HG03521 (cell line): ENCODE results near the gene KIF5B.
"Not testable (repeated sequence)": the region's sequence is repeated elsewhere in the genome, so short reads cannot be mapped to it uniquely, and the experiment has no call there.

ENCODE experiments used
- ATAC-seq: cut with Tn5 transposase; IDR thresholded peaks from one replicate; pipeline ENCODE4 v1.9.1; 2021; ENCODE audit warnings: mild to moderate bottlenecking, moderate library complexity; ENCODE audit not compliant: unreplicated experiment

Gene KIF5B

GRCh38 chr10:32060347-32060746 is 4.1 kb upstream of the KIF5B start:
- no peak for ATAC-seq

GRCh38 chr10:32059472-32059871 is 3.2 kb upstream of the KIF5B start:
- ATAC-seq: no peak

GRCh38 chr10:32057036-32057372 is 779 bp upstream of the KIF5B start:
- ATAC-seq: no peak

GRCh38 chr10:32055478-32056135 is 618 bp downstream of the KIF5B start:
- peak; percentile 37 for ATAC-seq

GRCh38 chr10:32054094-32054493 is 2.1 kb downstream of the KIF5B start:
- no peak for ATAC-seq

GRCh38 chr10:32053392-32053791 is 2.8 kb downstream of the KIF5B start:
- not testable (repeated sequence) for ATAC-seq

GRCh38 chr10:32051926-32052325 is 4.3 kb downstream of the KIF5B start:
- ATAC-seq: no peak

- no peak for ATAC-seq
Measured at GRCh38 chr10:32050177-32050576, 6.0 kb downstream of the KIF5B start.

- ATAC-seq: no peak
Measured at GRCh38 chr10:32049113-32049512, 7.1 kb downstream of the KIF5B start.

- no peak for ATAC-seq
Measured at GRCh38 chr10:32048282-32048681, 7.9 kb downstream of the KIF5B start.

- no peak for ATAC-seq
Measured at GRCh38 chr10:32047881-32048280, 8.3 kb downstream of the KIF5B start.

- no peak for ATAC-seq
Measured at GRCh38 chr10:32046151-32046550, 10.1 kb downstream of the KIF5B start.

GRCh38 chr10:32042730-32043129 is 13.5 kb downstream of the KIF5B start:
- not testable (repeated sequence) for ATAC-seq

GRCh38 chr10:32041290-32042028 is 14.8 kb downstream of the KIF5B start:
- no peak for ATAC-seq

- ATAC-seq: no peak
Measured at GRCh38 chr10:32039734-32040133, 16.5 kb downstream of the KIF5B start.

- no peak for ATAC-seq
Measured at GRCh38 chr10:32038777-32039176, 17.4 kb downstream of the KIF5B start.

- no peak for ATAC-seq
Measured at GRCh38 chr10:32036922-32037321, 19.3 kb downstream of the KIF5B start.

- no peak for ATAC-seq
Measured at GRCh38 chr10:32035038-32035437, 21.2 kb downstream of the KIF5B start.

GRCh38 chr10:32033171-32033570 is 23.1 kb downstream of the KIF5B start:
- ATAC-seq: no peak

GRCh38 chr10:32031920-32032319 is 24.3 kb downstream of the KIF5B start:
- ATAC-seq: no peak

- no peak for ATAC-seq
Measured at GRCh38 chr10:32031424-32031823, 24.8 kb downstream of the KIF5B start.

GRCh38 chr10:32028710-32029109 is 27.5 kb downstream of the KIF5B start:
- ATAC-seq: no peak

- ATAC-seq: no peak
Measured at GRCh38 chr10:32023264-32023663, 33.0 kb downstream of the KIF5B start.
